ENCODE measurements around the gene PLEKHA3. TPM values are rescaled to one million over a fixed set of nuclear protein-coding genes. Genes with fewer than 3 reads are reported as not detected.

PLEKHA3 gene
- 9.8 and 12.6 TPM in 2 replicates for total RNA-seq (2013; cell fraction: nucleolus; rRNA removed)
- total RNA-seq (2014; rRNA removed) (3.8 and 3.9 TPM in 2 replicates), total RNA-seq (2014; rRNA removed; fragmentation: Illumina TruSeq; extraction: Trizol) (7.1 and 7.3 TPM in 2 replicates), total RNA-seq (2021) (13.3 and 15.3 TPM in 2 replicates), polyA plus RNA-seq (2011; rRNA removed) (21.1 and 34.0 TPM in 2 replicates), polyA plus RNA-seq (2014; fragmentation: Illumina TruSeq; extraction: Trizol) (7.2 and 7.3 TPM in 2 replicates), polyA plus RNA-seq (2014; fragmentation: Nextera tagmentation; extraction: Ambion mirVana) (1 to 10 TPM; 1.4 to 2.0 TPM), polyA plus RNA-seq (2014; rRNA removed) (5.4 and 7.6 TPM in 2 replicates), polyA plus RNA-seq (2016; fragmentation: Nextera tagmentation; extraction: Ambion mirVana) (10 to 100 TPM; 10.3 to 10.6 TPM), polyA minus RNA-seq (2011; rRNA and poly(A)+ RNA removed) (4.4 and 7.1 TPM in 2 replicates), Bru-seq, nascent RNA (percentile 83 among the genes with signal in this experiment), BruChase-seq, experiment 1, labeled RNA remaining after a 6-hour chase (percentile 80 among the genes with signal in this experiment), BruChase-seq, experiment 2, labeled RNA remaining after a 2-hour chase (percentile 86 among the genes with signal in this experiment)
- polyA plus RNA-seq (2011; ENCODE audit: low read depth) = 1.3 TPM
- 3.0 and 3.4 TPM in 2 replicates for polyA plus RNA-seq (2011; cell fraction: cytosol; rRNA removed)
- polyA plus RNA-seq (2011; cell fraction: nucleus; rRNA removed) = 3.9 and 5.8 TPM in 2 replicates
- polyA plus RNA-seq (2012) = 4.5 and 6.7 TPM in 2 replicates
- polyA minus RNA-seq (2011; cell fraction: cytosol; rRNA and poly(A)+ RNA removed) = 2.9 and 7.5 TPM in 2 replicates
- 5.0 and 8.4 TPM in 2 replicates for polyA minus RNA-seq (2011; cell fraction: nucleus; rRNA and poly(A)+ RNA removed)
- long read RNA-seq, experiment 1 = 0 reads
- long read RNA-seq, experiment 2, full-length matches to known transcripts = 2 of 8 reads
- long read RNA-seq, experiment 2, partial matches to known transcripts = 4 of 8 reads
- long read RNA-seq, experiment 2, other reads (novel, unspliced or antisense) = 2 of 8 reads

GRCh38 chr2:178480227-178481181, at the start of gene PLEKHA3:
TSS of gene PLEKHA3 (plus strand) at chr2:178480457. CDS start at chr2:178480870, 413 bp downstream.
- WGBS (ENCODE audit: insufficient coverage, insufficient replicate concordance, low lambda C conversion rate, missing lambda C conversion rate) = under 1% methylated on average over 72 of the region's 92 CpGs
- Histone ChIP-seq H3K27ac (ENCODE audit: control insufficient read depth, insufficient read depth) (peak within 1 kb of the TSS; percentile 43), H3K9me3 (replicated peaks; ENCODE audit: control insufficient read depth, insufficient read depth, low read length) (no peaks in the 10 kb centered on the region), H3K27me3 (replicated peaks in 1 of 2; ENCODE audit: control insufficient read depth in 2 of 2, insufficient read depth in 2 of 2, low read length in 1 of 2) (no peaks in the 10 kb centered on the region), H3K4me1 (ENCODE audit: control insufficient read depth, insufficient read depth, low read length) (peaks cover 7% of the 10 kb centered on the region; the same call in 1 of the 2 replicates), H4K20me1 (ENCODE audit: control insufficient read depth, insufficient read depth) (no peaks in the 10 kb centered on the region), H2AFZ (ENCODE audit: control insufficient read depth, low read depth, low read length) (peak within 1 kb of the TSS; percentile 98), H3K79me2 (ENCODE audit: control insufficient read depth, insufficient read depth, low read length) (peaks cover 43% of the 10 kb centered on the region), H3K36me3 (ENCODE audit: control insufficient read depth in 2 of 2, insufficient read depth in 2 of 2, low read length in 1 of 2) (no peaks in the 10 kb centered on the region), H3K4me3 (peak within 1 kb of the TSS; percentile 93), H3K9ac (ENCODE audit: control insufficient read depth, insufficient read depth, low read length) (peak within 1 kb of the TSS; percentile 66), H3K4me2 (ENCODE audit: control insufficient read depth, insufficient read depth) (peak within 1 kb of the TSS; percentile 91)
- ChIA-PET RAD21 (ENCODE audit: unreplicated experiment) (interaction anchor here (0.7 to 2.5 kb wide), 5 partner anchors 26 to 51 kb away, joined by 3 to 29 read pairs (median 3); no protein-coding TSS in a partner anchor), POLR2A (interaction anchor here (0.7 to 2.5 kb wide), 4 partner anchors 19 to 48 kb away, joined by 3 to 19 read pairs (median 10); partner anchors contain the start of genes PJVK and PRKRA), CTCF (interaction anchor here (0.5 to 2.7 kb wide), 9 partner anchors 15 to 315 kb away, joined by 3 to 11 read pairs (median 4); no protein-coding TSS in a partner anchor), SMC1A (ENCODE audit: uncharacterized antibody, unreplicated experiment) (interaction anchor here (0.6 to 3.0 kb wide), 11 partner anchors 17 to 102 kb away, joined by 3 to 18 read pairs (median 3); no protein-coding TSS in a partner anchor)
- ATAC-seq (peak; percentile 77), DNase-seq (ENCODE audit: low read depth, low spot score) (peak; percentile 33), FAIRE-seq (peak; percentile 23)
- intact Hi-C loops (cut with micrococcal nuclease; ENCODE audit: unreplicated experiment) (loop anchor here (5.0 kb wide), 1 partner anchor 222 kb away; no protein-coding TSS in a partner anchor), in situ Hi-C loops (cut with MboI) (no loop called here)
- no TSS peak for BruUV-seq (replicated peaks)
- peak in 1 of 2 experiments; percentile 3; a peak in 1 of 4 replicates for TF ChIP-seq IKZF2 (IDR thresholded peaks at IDR 0.05)
- TF ChIP-seq NKRF (conservative IDR thresholded peaks at IDR 0.05) = peak; percentile 88
- peak; percentile 31; the same call in 1 of the 2 replicates for TF ChIP-seq ASH2L (IDR thresholded peaks at IDR 0.05; ENCODE audit: borderline replicate concordance, low read depth)
- TF ChIP-seq RB1 (IDR thresholded peaks at IDR 0.05; ENCODE audit: borderline replicate concordance) = 0 out of 2 replicates have a peak, but pooled peaks have one; percentile 14
- peak; percentile 72 for TF ChIP-seq POLR2A (IDR thresholded peaks at IDR 0.05; ENCODE audit: low read depth, low read length)
- TF ChIP-seq SMAD1 (IDR thresholded peaks at IDR 0.05; ENCODE audit: low read depth, partially characterized antibody) = no peak
- peak; percentile 70 for TF ChIP-seq ZNF687 (IDR thresholded peaks at IDR 0.05)
- peak; percentile 62 for TF ChIP-seq CREB1 (IDR thresholded peaks at IDR 0.05; ENCODE audit: low read depth)
- TF ChIP-seq POLR2AphosphoS5 (IDR thresholded peaks at IDR 0.05; ENCODE audit: low read length) = peak; percentile 64; the same call in 1 of the 2 replicates
- TF ChIP-seq, protein P1, sequence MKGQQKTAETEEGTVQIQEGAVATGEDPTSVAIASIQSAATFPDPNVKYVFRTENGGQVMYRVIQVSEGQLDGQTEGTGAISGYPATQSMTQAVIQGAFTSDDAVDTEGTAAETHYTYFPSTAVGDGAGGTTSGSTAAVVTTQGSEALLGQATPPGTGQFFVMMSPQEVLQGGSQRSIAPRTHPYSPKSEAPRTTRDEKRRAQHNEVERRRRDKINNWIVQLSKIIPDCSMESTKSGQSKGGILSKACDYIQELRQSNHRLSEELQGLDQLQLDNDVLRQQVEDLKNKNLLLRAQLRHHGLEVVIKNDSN (IDR thresholded peaks at IDR 0.05; ENCODE audit: borderline replicate concordance, extremely low read length, insufficient read depth, low read depth, low read length) = no peak

All from GM12878 (cell line).